Activated CD8-positive, alpha-beta T cell treated with anti-CD3 and anti-CD28 coated beads for 36 hours (primary cell): ENCODE data around the gene NECAB3. TPM values are rescaled to one million over a fixed set of nuclear protein-coding genes. Genes with fewer than 3 reads are reported as not detected.
"Not testable (repeated sequence)": the region's sequence is repeated elsewhere in the genome, so short reads cannot be mapped to it uniquely, and the experiment has no call there.

Experiments used
- ATAC-seq: fragments of 200-7000 bp; cut with Tn5 transposase; one replicate; pipeline ENCODE4 v1.10.0; 2021; ENCODE audit warnings: mild to moderate bottlenecking, moderate library complexity
- CTCF ChIA-PET: fragments of 350-600 bp; sonication (Branson Sonifier 250); formaldehyde crosslinking; loops from one replicate; lab custom pipeline; 2021; ENCODE audit warnings: antibody characterized with exemption; lab: Charles Lee
- POLR2A ChIA-PET: fragments of 350-600 bp; sonication (Branson Sonifier 250); formaldehyde crosslinking; loops from one replicate; lab custom pipeline; 2021; ENCODE audit warnings: antibody characterized with exemption; lab: Charles Lee
- DNase-seq: peaks from one replicate; pipeline ENCODE4 v3.0.0-alpha.2; 2020
- H3K27ac Mint-ChIP-seq: one replicate; pipeline ENCODE4 v1.8.0; 2021; ENCODE audit warnings: mild to moderate bottlenecking, mixed read lengths
- H3K27me3 Mint-ChIP-seq: one replicate; pipeline ENCODE4 v1.8.0; 2021; ENCODE audit warnings: mixed read lengths
- H3K36me3 Mint-ChIP-seq: one replicate; pipeline ENCODE4 v1.8.0; 2021; ENCODE audit warnings: low read depth, mixed read lengths
- H3K4me1 Mint-ChIP-seq: one replicate; pipeline ENCODE4 v1.8.0; 2021; ENCODE audit warnings: low read depth, mixed read lengths
- H3K4me3 Mint-ChIP-seq: one replicate; pipeline ENCODE4 v1.8.0; 2021; ENCODE audit warnings: mild to moderate bottlenecking, moderate library complexity, mixed read lengths
- H3K9me3 Mint-ChIP-seq: one replicate; pipeline ENCODE4 v1.8.0; 2021; ENCODE audit warnings: mixed read lengths
- CTCF ChIP-seq: fragments of 200-600 bp; IDR thresholded peaks from one replicate; pipeline ENCODE4 v1.8.0; 2022; ENCODE audit warnings: antibody characterized with exemption, mild to moderate bottlenecking
- intact Hi-C: fragments of 100-400 bp; cut with micrococcal nuclease; formaldehyde crosslinking; loops from one replicate; pipeline ENCODE4 v1.10.0; 2022
- total RNA-seq, 2 experiments: library from RNA; stranded (reverse); gene quantifications; one replicate each; pipeline ENCODE4 v1.2.3, GENCODE V29; 2021

The NECAB3 gene
- total RNA-seq, 2 experiments from 2014 or later: 13.7 to 16.0 TPM

- ChIA-PET POLR2A (no interaction called here), CTCF (interaction anchor here (2.7 kb wide), 1 partner anchor 17 kb away, joined by 9 read pairs; the partner anchor contains the start of gene ACTL10)
- peaks cover 6% of the 10 kb centered on the region for H3K36me3 Mint-ChIP-seq
- no peaks in the 10 kb centered on the region for H3K27me3 Mint-ChIP-seq
- H3K9me3 Mint-ChIP-seq: no peaks in the 10 kb centered on the region
- H3K4me3 Mint-ChIP-seq: no peak overlapping the region
- intact Hi-C loops: loop anchor here (5.0 kb wide), 1 partner anchor 193 kb away; no protein-coding TSS in a partner anchor
- ATAC-seq (no peak), DNase-seq (no peak)
- H3K4me1 Mint-ChIP-seq: peaks cover 38% of the 10 kb centered on the region
- no peak overlapping the region for H3K27ac Mint-ChIP-seq
- TF ChIP-seq CTCF: no peak
Observed at GRCh38 chr20:33650111-33650752, 24.0 kb downstream of the NECAB3 start.

- ATAC-seq: peak; percentile 26
- DNase-seq: no peak
- no peak overlapping the region for H3K27ac Mint-ChIP-seq
- POLR2A ChIA-PET: interaction anchor here (0.6 to 1.6 kb wide), 3 partner anchors 11 to 247 kb away, joined by 3 to 4 read pairs (median 3); no protein-coding TSS in a partner anchor
- intact Hi-C loops: no loop called here
- no peaks in the 10 kb centered on the region for H3K27me3 Mint-ChIP-seq
- H3K36me3 Mint-ChIP-seq: peaks cover 9% of the 10 kb centered on the region
- no peaks in the 10 kb centered on the region for H3K9me3 Mint-ChIP-seq
- peaks cover 38% of the 10 kb centered on the region for H3K4me1 Mint-ChIP-seq
- H3K4me3 Mint-ChIP-seq: no peak overlapping the region
- TF ChIP-seq CTCF: no peak
- CTCF ChIA-PET: interaction anchor here (1.1 kb wide), 1 partner anchor 19 kb away, joined by 4 read pairs; no protein-coding TSS in a partner anchor
Observed at GRCh38 chr20:33649201-33649681, 25.0 kb downstream of the NECAB3 start.

- ATAC-seq (no peak), DNase-seq (no peak)
- no peaks in the 10 kb centered on the region for H3K27me3 Mint-ChIP-seq
- no peak overlapping the region for H3K27ac Mint-ChIP-seq
- CTCF ChIA-PET: interaction anchor here (1.1 kb wide), 1 partner anchor 19 kb away, joined by 4 read pairs; no protein-coding TSS in a partner anchor
- peaks cover 9% of the 10 kb centered on the region for H3K36me3 Mint-ChIP-seq
- no peak overlapping the region for H3K4me3 Mint-ChIP-seq
- POLR2A ChIA-PET: interaction anchor here (0.6 to 1.6 kb wide), 5 partner anchors 10 to 246 kb away, joined by 3 to 4 read pairs (median 3); no protein-coding TSS in a partner anchor
- intact Hi-C loops: no loop called here
- no peaks in the 10 kb centered on the region for H3K9me3 Mint-ChIP-seq
- peaks cover 38% of the 10 kb centered on the region for H3K4me1 Mint-ChIP-seq
- no peak for TF ChIP-seq CTCF
Observed at GRCh38 chr20:33648396-33649004, 25.7 kb downstream of the NECAB3 start.

- intact Hi-C loops: no loop called here
- H3K4me1 Mint-ChIP-seq: peaks cover 32% of the 10 kb centered on the region
- no peak for ATAC-seq
- peaks cover 9% of the 10 kb centered on the region for H3K36me3 Mint-ChIP-seq
- POLR2A ChIA-PET: interaction anchor here (0.6 to 1.6 kb wide), 4 partner anchors 9 to 104 kb away, joined by 3 to 4 read pairs (median 3); no protein-coding TSS in a partner anchor
- no peak overlapping the region for H3K27ac Mint-ChIP-seq
- CTCF ChIA-PET: interaction anchor here (1.1 to 2.1 kb wide), 2 partner anchors 9 to 20 kb away, joined by 3 to 7 read pairs; partner anchors contain the start of gene ACTL10
- H3K27me3 Mint-ChIP-seq: no peaks in the 10 kb centered on the region
- no peak overlapping the region for H3K4me3 Mint-ChIP-seq
- no peak for DNase-seq
- no peak for TF ChIP-seq CTCF
- no peaks in the 10 kb centered on the region for H3K9me3 Mint-ChIP-seq
Observed at GRCh38 chr20:33647603-33648395, 26.4 kb downstream of the NECAB3 start.

- CTCF ChIA-PET: interaction anchor here (1.1 to 2.1 kb wide), 2 partner anchors 9 to 20 kb away, joined by 3 to 7 read pairs; partner anchors contain the start of gene ACTL10
- H3K27me3 Mint-ChIP-seq, intact Hi-C loops, ATAC-seq, H3K4me3 Mint-ChIP-seq, DNase-seq, H3K9me3 Mint-ChIP-seq, H3K36me3 Mint-ChIP-seq, H3K27ac Mint-ChIP-seq, POLR2A ChIA-PET: not testable (repeated sequence)
- peaks cover 26% of the 10 kb centered on the region for H3K4me1 Mint-ChIP-seq
Observed at GRCh38 chr20:33646959-33647602, 27.1 kb downstream of the NECAB3 start.
